OCI-LY7 (cell line): ENCODE results near the gene CES4A. TPM values are rescaled to one million over a fixed set of nuclear protein-coding genes. Genes with fewer than 3 reads are reported as not detected.
A peak's percentile ranks its signal among the peaks of the same experiment; 100 is the strongest.

Source experiments
- BruUV-seq: library from RNA; stranded (reverse); fragments of 400-500 nt; replicated peaks from 2 replicates; lab custom pipeline; 2021; lab: Mats Ljungman, UMichigan
- CTCF ChIA-PET: fragments of 300-600 bp; sonication (Branson Sonifier 250); formaldehyde crosslinking; loops from one replicate; lab custom pipeline; 2022; ENCODE audit warnings: antibody characterized with exemption; ENCODE audit not compliant: unreplicated experiment; lab: Charles Lee
- POLR2A ChIA-PET: fragments of 300-600 bp; sonication (Branson Sonifier 250); formaldehyde crosslinking; loops from one replicate; lab custom pipeline; 2022; ENCODE audit warnings: antibody characterized with exemption; lab: Charles Lee
- DNase-seq: peaks from one replicate; pipeline ENCODE4 v3.0.0-alpha.2; 2015; ENCODE audit warnings: low spot score
- H2AFZ ChIP-seq: fragments of 200-600 bp; sonication (generic), shearing (Covaris generic); 2 replicates; pipeline ENCODE4 v1.6.1; 2014; ENCODE audit warnings: mild to moderate bottlenecking, antibody characterized with exemption, low read length, moderate library complexity
- H3K27ac ChIP-seq: fragments of 200-600 bp; sonication (generic); 2 replicates; pipeline ENCODE4 v1.5.1; 2014; ENCODE audit warnings: mixed run types, low read depth, mild to moderate bottlenecking, moderate library complexity, low read length, inconsistent platforms; ENCODE audit not compliant: poor library complexity, severe bottlenecking
- H3K36me3 ChIP-seq: fragments of 200-600 bp; sonication (generic); 2 replicates; pipeline ENCODE4 v1.6.1; 2014; ENCODE audit warnings: mild to moderate bottlenecking, antibody characterized with exemption, low read length, moderate library complexity, mixed read lengths; ENCODE audit not compliant: insufficient read depth
- H3K4me1 ChIP-seq: fragments of 200-600 bp; sonication (generic); 2 replicates; pipeline ENCODE4 v1.5.1; 2014; ENCODE audit warnings: mild to moderate bottlenecking, low read length; ENCODE audit not compliant: insufficient read depth, poor library complexity, severe bottlenecking
- H3K4me2 ChIP-seq: fragments of 200-600 bp; sonication (generic); 2 replicates; pipeline ENCODE4 v1.6.1; 2014; ENCODE audit warnings: mild to moderate bottlenecking, low read length
- H3K4me3 ChIP-seq: fragments of 200-600 bp; sonication (generic); 2 replicates; pipeline ENCODE4 v1.5.1; 2014; ENCODE audit warnings: mild to moderate bottlenecking, low read depth, low read length; ENCODE audit not compliant: poor library complexity, severe bottlenecking
- H3K79me2 ChIP-seq: fragments of 200-600 bp; sonication (generic); 2 replicates; pipeline ENCODE4 v1.6.1; 2016; ENCODE audit warnings: low read depth, mild to moderate bottlenecking, low read length, moderate library complexity, mixed read lengths; ENCODE audit not compliant: insufficient read depth
- H3K9me2 ChIP-seq: fragments of 200-600 bp; sonication (generic); 2 replicates; pipeline ENCODE4 v1.6.1; 2016; ENCODE audit warnings: mild to moderate bottlenecking, low read length, mixed read lengths; ENCODE audit not compliant: insufficient read depth
- H3K9me3 ChIP-seq: fragments of 200-600 bp; sonication (generic); 2 replicates; pipeline ENCODE4 v1.6.1; 2014; ENCODE audit warnings: mild to moderate bottlenecking, mixed run types, low read length, mixed read lengths
- H4K20me1 ChIP-seq: fragments of 200-600 bp; sonication (generic); 2 replicates; pipeline ENCODE4 v1.6.1; 2014; ENCODE audit warnings: mild to moderate bottlenecking, antibody characterized with exemption, low read length, moderate library complexity, mixed read lengths; ENCODE audit not compliant: insufficient read depth
- CTCF ChIP-seq: fragments of 200-600 bp; sonication (generic); conservative IDR thresholded peaks from 2 replicates; pipeline ENCODE4 v1.5.1; 2014; ENCODE audit warnings: mild to moderate bottlenecking, antibody characterized with exemption, low read length, moderate library complexity, mixed read lengths
- EZH2phosphoT487 ChIP-seq: fragments of 200-600 bp; sonication (generic); IDR thresholded peaks from 2 replicates; pipeline ENCODE4 v1.6.1; 2018; ENCODE audit warnings: low read depth, borderline replicate concordance, mild to moderate bottlenecking, mixed run types, antibody characterized with exemption, low read length, moderate library complexity, mixed read lengths
- intact Hi-C: fragments of 100-400 bp; cut with micrococcal nuclease; formaldehyde crosslinking; loops from one replicate; pipeline ENCODE4 v1.10.0; 2022; ENCODE audit not compliant: unreplicated experiment
- total RNA-seq, 2 experiments: library from RNA; depleted of rRNA in 1 of 2; stranded (reverse); fragments of >200 nt in 1 of 2; shearing (Covaris generic) in 1 of 2; gene quantifications; 2 replicates each; pipeline ENCODE4 v1.2.3, GENCODE V29; 2014 to 2022

The CES4A gene
- total RNA-seq, 2 experiments from 2014 or later = 0.38 to 0.47 TPM

- Histone ChIP-seq H3K36me3 (peaks cover 6% of the 10 kb centered on the region; the same call in 1 of the 2 replicates), H3K27ac (no peak overlapping the region), H3K4me1 (peaks cover 5% of the 10 kb centered on the region), H3K79me2 (no peaks in the 10 kb centered on the region), H2AFZ (no peak overlapping the region), H3K4me3 (no peak overlapping the region), H3K9me2 (no peaks in the 10 kb centered on the region), H4K20me1 (no peaks in the 10 kb centered on the region), H3K4me2 (no peak overlapping the region), H3K9me3 (no peaks in the 10 kb centered on the region)
- POLR2A ChIA-PET = no interaction called here
- no peak for TF ChIP-seq CTCF
- TF ChIP-seq EZH2phosphoT487 = no peak
- CTCF ChIA-PET = interaction anchor here (0.6 kb wide), 1 partner anchor 1305 kb away, joined by 3 read pairs; no protein-coding TSS in a partner anchor
- BruUV-seq = no TSS peak
- DNase-seq = no peak
- intact Hi-C loops = no loop called here
These were observed 41.8 kb upstream of the CES4A start for GRCh38 chr16:66946541-66946940.

GRCh38 chr16:66946974-66947301, 41.5 kb upstream of the CES4A start:
- H2AFZ ChIP-seq = no peak overlapping the region
- H3K79me2 ChIP-seq = no peaks in the 10 kb centered on the region
- H3K27ac ChIP-seq = no peak overlapping the region
- BruUV-seq = no TSS peak
- no peak for DNase-seq
- TF ChIP-seq CTCF (no peak), EZH2phosphoT487 (no peak)
- no peak overlapping the region for H3K4me2 ChIP-seq
- no peaks in the 10 kb centered on the region for H3K9me3 ChIP-seq
- H3K4me1 ChIP-seq = peaks cover 5% of the 10 kb centered on the region
- no peaks in the 10 kb centered on the region for H3K9me2 ChIP-seq
- intact Hi-C loops = no loop called here
- peaks cover 3% of the 10 kb centered on the region; the same call in 1 of the 2 replicates for H3K36me3 ChIP-seq
- no peaks in the 10 kb centered on the region for H4K20me1 ChIP-seq
- POLR2A ChIA-PET = no interaction called here
- no peak overlapping the region for H3K4me3 ChIP-seq
- CTCF ChIA-PET = no interaction called here

GRCh38 chr16:66947302-66948065, 40.9 kb upstream of the CES4A start:
- Histone ChIP-seq H3K36me3 (no peaks in the 10 kb centered on the region), H3K9me3 (no peaks in the 10 kb centered on the region), H3K9me2 (no peaks in the 10 kb centered on the region), H4K20me1 (no peaks in the 10 kb centered on the region), H3K4me3 (peak overlapping the region; percentile 48), H3K4me2 (peak overlapping the region; percentile 66), H3K79me2 (no peaks in the 10 kb centered on the region), H3K4me1 (peaks cover 5% of the 10 kb centered on the region), H2AFZ (peak overlapping the region; percentile 54; the same call in 1 of the 2 replicates), H3K27ac (no peak overlapping the region)
- BruUV-seq = no TSS peak
- ChIA-PET CTCF (no interaction called here), POLR2A (no interaction called here)
- TF ChIP-seq CTCF = peak; percentile 91
- no peak for TF ChIP-seq EZH2phosphoT487
- peak; percentile 84 for DNase-seq
- intact Hi-C loops = no loop called here
